Measurements from ENCODE around the gene PPP1R18. TPM values are rescaled to one million over a fixed set of nuclear protein-coding genes. Genes with fewer than 3 reads are reported as not detected.
A peak's percentile ranks its signal among the peaks of the same experiment; 100 is the strongest.

The PPP1R18 gene
- total and polyA plus RNA-seq, 9 of the 15 experiments (the other 6 are each of a cell fraction or from before 2014, with no cell fraction given) = 12.0 to 99.2 (median 42.6) TPM

DNA sequence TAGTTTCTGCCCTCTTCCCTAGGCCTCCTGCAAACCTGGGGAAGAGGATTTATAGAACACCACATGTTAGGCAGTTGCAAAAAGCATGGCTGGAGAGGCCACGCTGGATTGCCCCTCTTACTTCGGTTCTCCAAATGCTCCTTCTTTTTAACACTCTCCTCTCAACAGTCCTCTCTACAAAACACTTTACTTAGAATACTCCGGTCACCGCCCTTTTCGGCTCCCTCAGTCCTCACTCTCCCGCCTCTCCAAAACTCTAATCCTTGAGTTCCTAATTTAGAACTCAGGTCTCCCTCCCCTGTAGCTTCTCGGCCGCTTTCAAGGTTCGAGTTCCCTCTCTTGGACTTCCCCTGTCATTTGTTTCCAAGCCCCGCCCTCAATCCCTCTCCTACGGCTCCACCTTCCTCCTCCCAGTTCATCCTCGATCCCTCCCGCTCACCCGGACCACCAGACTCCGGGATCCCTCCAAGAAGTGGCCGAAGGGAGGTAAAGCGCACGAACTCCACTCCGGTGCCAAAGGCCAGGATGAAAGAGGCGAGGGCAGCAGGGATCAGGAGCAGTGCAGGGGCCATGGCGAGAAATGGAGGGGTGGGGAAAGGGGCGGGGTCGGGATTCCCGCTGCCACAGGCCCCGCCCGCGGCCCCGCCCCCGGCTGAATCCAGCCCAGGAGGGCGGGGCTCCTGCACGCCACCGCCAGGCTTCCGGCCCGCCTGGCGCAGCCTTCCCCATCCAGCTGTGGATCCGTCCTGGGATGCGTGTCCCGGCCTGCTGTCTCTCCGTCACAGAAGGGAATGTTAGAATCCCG, 4.2 kb upstream of the PPP1R18 start, which contains the start of gene NRM (continued):
- TF ChIP-seq USF2 (CRISPR knock-in tag; IDR thresholded peaks at IDR 0.05) (no peak), TCF7L2 (IDR thresholded peaks at IDR 0.05; ENCODE audit: low read depth, low read length) (no peak), CCNT2 (IDR thresholded peaks at IDR 0.05; ENCODE audit: borderline replicate concordance, extremely low read depth, insufficient read length, low read depth, low read length) (peak; percentile 74), FOXK2 (conservative IDR thresholded peaks at IDR 0.05 in 1 of 2, IDR thresholded peaks at IDR 0.05 in 1 of 2; ENCODE audit: low read depth in 2 of 2) (no peak; a peak in 1 of 4 replicates), RAD21 (CRISPR knock-in tag; conservative IDR thresholded peaks at IDR 0.05 in 1 of 2, IDR thresholded peaks at IDR 0.05 in 1 of 2) (0 out of 4 replicates have a peak, but pooled peaks of 1 of the 2 experiments have one; percentile 11), PBX2 (CRISPR knock-in tag; IDR thresholded peaks at IDR 0.05; ENCODE audit: low read depth) (no peak), PBX2 (tag; conservative IDR thresholded peaks at IDR 0.05; ENCODE audit: low read depth) (0 out of 2 replicates have a peak, but pooled peaks have one; percentile 24), MAZ (CRISPR knock-in tag; conservative IDR thresholded peaks at IDR 0.05 in 1 of 2, IDR thresholded peaks at IDR 0.05 in 1 of 2) (peak; percentile 80 to 96), POLR2AphosphoS2 (IDR thresholded peaks at IDR 0.05; ENCODE audit: low read length) (no peak), CBX3 (IDR thresholded peaks at IDR 0.05; ENCODE audit: borderline replicate concordance in 1 of 2, low read length in 2 of 2) (no peak), RBM15 (IDR thresholded peaks at IDR 0.05; ENCODE audit: insufficient read depth, low read length) (no peak), RBM17 (IDR thresholded peaks at IDR 0.05; ENCODE audit: borderline replicate concordance, low read depth, low read length) (no peak), SREBF1 (IDR thresholded peaks at IDR 0.05; ENCODE audit: borderline replicate concordance, low read depth, low read length) (no peak), NFXL1 (CRISPR knock-in tag; IDR thresholded peaks at IDR 0.05) (no peak), ZNF699 (CRISPR knock-in tag; IDR thresholded peaks at IDR 0.05; ENCODE audit: insufficient replicate concordance) (no peak), CREB1 (IDR thresholded peaks at IDR 0.05) (no peak), CREB1 (CRISPR knock-in tag; IDR thresholded peaks at IDR 0.05) (no peak; the same call in 1 of the 2 replicates), ASH1L (IDR thresholded peaks at IDR 0.05; ENCODE audit: borderline replicate concordance, low read depth, partially characterized antibody) (no peak), JUN (IDR thresholded peaks at IDR 0.05; ENCODE audit: borderline replicate concordance, low read depth, low read length) (no peak; the same call in 1 of the 2 replicates), JUN (CRISPR knock-in tag; IDR thresholded peaks at IDR 0.05; ENCODE audit: borderline replicate concordance) (no peak)
- TF ChIP-seq, protein P1, sequence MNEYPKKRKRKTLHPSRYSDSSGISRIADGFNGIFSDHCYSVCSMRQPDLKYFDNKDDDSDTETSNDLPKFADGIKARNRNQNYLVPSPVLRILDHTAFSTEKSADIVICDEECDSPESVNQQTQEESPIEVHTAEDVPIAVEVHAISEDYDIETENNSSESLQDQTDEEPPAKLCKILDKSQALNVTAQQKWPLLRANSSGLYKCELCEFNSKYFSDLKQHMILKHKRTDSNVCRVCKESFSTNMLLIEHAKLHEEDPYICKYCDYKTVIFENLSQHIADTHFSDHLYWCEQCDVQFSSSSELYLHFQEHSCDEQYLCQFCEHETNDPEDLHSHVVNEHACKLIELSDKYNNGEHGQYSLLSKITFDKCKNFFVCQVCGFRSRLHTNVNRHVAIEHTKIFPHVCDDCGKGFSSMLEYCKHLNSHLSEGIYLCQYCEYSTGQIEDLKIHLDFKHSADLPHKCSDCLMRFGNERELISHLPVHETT (CRISPR knock-in tag; conservative IDR thresholded peaks at IDR 0.05 in 1 of 2, IDR thresholded peaks at IDR 0.05 in 1 of 2) = no peak
